HCT116 (cell line): ENCODE measurements around the gene METTL15. TPM values are rescaled to one million over a fixed set of nuclear protein-coding genes. Genes with fewer than 3 reads are reported as not detected.

Experiments used
- ATAC-seq: fragments of 200-7000 bp; cut with Tn5 transposase; 2 replicates; pipeline ENCODE4 v1.9.1; 2020; ENCODE audit warnings: mild to moderate bottlenecking, moderate library complexity
- BruUV-seq: library from RNA; stranded (reverse); fragments of 400-500 nt; replicated peaks from 2 replicates; lab custom pipeline; 2021; lab: Mats Ljungman, UMichigan
- CTCF ChIA-PET: fragments of 300-600 bp; sonication (Branson Sonifier 250); formaldehyde crosslinking; loops from one replicate; lab custom pipeline; 2021; ENCODE audit warnings: antibody characterized with exemption; lab: Charles Lee
- POLR2A ChIA-PET: fragments of 300-600, 350-600 bp; sonication (Branson Sonifier 250); formaldehyde crosslinking; loops from one replicate; lab custom pipeline; 2021; ENCODE audit warnings: antibody characterized with exemption; lab: Charles Lee
- RAD21 ChIA-PET, 2 experiments: fragments of 300-600 bp; sonication (Branson Sonifier 250); formaldehyde crosslinking; loops; one replicate each; lab custom pipeline; 2023; ENCODE audit warnings: low total read pairs in 2 of 2; ENCODE audit not compliant: uncharacterized antibody in 2 of 2, unreplicated experiment in 2 of 2, low non-redundant PET in 1 of 2; lab: Charles Lee
- DNase-seq: peaks from one replicate; pipeline ENCODE4 v3.0.0-alpha.2; 2010; ENCODE audit warnings: low read depth, low spot score
- H2AFZ ChIP-seq: fragments of 200-600 bp; shearing (Covaris generic), sonication (generic); 2 replicates; pipeline ENCODE4 v1.6.1; 2017; ENCODE audit warnings: low read depth, mixed run types, mixed read lengths, antibody characterized with exemption, low read length; ENCODE audit not compliant: poor library complexity, severe bottlenecking
- H3K27ac ChIP-seq: 2 replicates; pipeline ENCODE4 v1.5.1; 2012; ENCODE audit warnings: low read depth, low read length
- H3K27me3 ChIP-seq: fragments of 200-600 bp; sonication (generic); 2 replicates; pipeline ENCODE4 v1.6.1; 2016; ENCODE audit warnings: mixed run types, low read length, mixed read lengths; ENCODE audit not compliant: insufficient read depth
- H3K36me3 ChIP-seq, 2 experiments: fragments of 200-500 bp in 1 of 2; fragments of 200-600 bp in 1 of 2; sonication (Bioruptor generic) in 1 of 2; sonication (generic) in 1 of 2; 2 replicates each; pipeline versions ENCODE4 v1.5.1 to v1.6.1; 2014 to 2016; ENCODE audit warnings: low read length in 2 of 2, inconsistent platforms in 1 of 2, mixed read lengths in 1 of 2, mixed run types in 1 of 2; ENCODE audit not compliant: insufficient read depth in 2 of 2, control insufficient read depth in 1 of 2
- H3K4me1 ChIP-seq, 2 experiments: fragments of 200-600 bp in 1 of 2; sonication (generic) in 1 of 2; 2 replicates each; pipeline versions ENCODE4 v1.5.1 to v1.6.1; 2012 to 2017; ENCODE audit warnings: low read length in 2 of 2, inconsistent platforms in 1 of 2, mild to moderate bottlenecking in 1 of 2, mixed read lengths in 1 of 2, mixed run types in 1 of 2, moderate library complexity in 1 of 2; ENCODE audit not compliant: insufficient read depth in 2 of 2, control insufficient read depth in 1 of 2
- H3K4me2 ChIP-seq: fragments of 200-600 bp; sonication (generic); 2 replicates; pipeline ENCODE4 v1.6.1; 2017; ENCODE audit warnings: mixed run types, low read length, mixed read lengths
- H3K4me3 ChIP-seq, 2 experiments: fragments of 200-600 bp in 1 of 2; sonication (generic) in 1 of 2; replicated peaks in 1 of 2; 2 replicates each; pipeline ENCODE4 v1.5.1; 2011 to 2016; ENCODE audit warnings: low read length in 2 of 2, control low read depth in 1 of 2, low read depth in 1 of 2, mild to moderate bottlenecking in 1 of 2, mixed read lengths in 1 of 2, mixed run types in 1 of 2
- H3K79me2 ChIP-seq: fragments of 200-600 bp; sonication (generic); 2 replicates; pipeline ENCODE4 v1.6.1; 2017; ENCODE audit warnings: mild to moderate bottlenecking, mixed run types, low read length, moderate library complexity, mixed read lengths; ENCODE audit not compliant: insufficient read depth
- H3K9ac ChIP-seq: fragments of 200-600 bp; sonication (generic); 2 replicates; pipeline ENCODE4 v1.6.1; 2016; ENCODE audit warnings: low read length, mixed read lengths
- H3K9me2 ChIP-seq: fragments of 200-600 bp; sonication (generic), shearing (Covaris generic); 2 replicates; pipeline ENCODE4 v1.6.1; 2017; ENCODE audit warnings: mixed run types, mild to moderate bottlenecking, moderate library complexity; ENCODE audit not compliant: insufficient read depth
- H3K9me3 ChIP-seq, 2 experiments: fragments of 200-500 bp in 1 of 2; fragments of 200-600 bp in 1 of 2; sonication (Bioruptor generic) in 1 of 2; sonication (generic) in 1 of 2; 2 replicates each; pipeline ENCODE4 v1.6.1; 2014 to 2017; ENCODE audit warnings: low read length in 2 of 2, mixed read lengths in 2 of 2, inconsistent platforms in 1 of 2, low read depth in 1 of 2, mild to moderate bottlenecking in 1 of 2, mixed run types in 1 of 2, moderate library complexity in 1 of 2; ENCODE audit not compliant: control insufficient read depth in 1 of 2, insufficient read depth in 1 of 2
- H4K20me1 ChIP-seq: fragments of 200-600 bp; sonication (generic), shearing (Covaris generic); 2 replicates; pipeline ENCODE4 v1.6.1; 2017; ENCODE audit warnings: mixed run types, mild to moderate bottlenecking, moderate library complexity; ENCODE audit not compliant: insufficient read depth
- CEBPB ChIP-seq: IDR thresholded peaks from 2 replicates; pipeline ENCODE4 v1.6.1; 2012; ENCODE audit warnings: low read depth
- ELF1 ChIP-seq: IDR thresholded peaks from 2 replicates; pipeline ENCODE4 v1.6.1; 2012; ENCODE audit warnings: low read depth, borderline replicate concordance
- EZH2 ChIP-seq: fragments of 200-600 bp; sonication (generic); IDR thresholded peaks from 2 replicates; pipeline ENCODE4 v1.6.1; 2017; ENCODE audit warnings: antibody characterized with exemption, mixed run types
- EZH2phosphoT487 ChIP-seq: fragments of 200-600 bp; IDR thresholded peaks from 2 replicates; pipeline ENCODE4 v1.6.1; 2018; ENCODE audit warnings: antibody characterized with exemption, borderline replicate concordance
- FOSL1 ChIP-seq: IDR thresholded peaks from 2 replicates; pipeline ENCODE4 v1.6.1; 2012; ENCODE audit warnings: low read depth
- POLR2A ChIP-seq: IDR thresholded peaks from 2 replicates; pipeline ENCODE4 v1.7.0; 2011; ENCODE audit warnings: borderline replicate concordance; ENCODE audit not compliant: insufficient read depth, insufficient read length; ENCODE audit errors: extremely low read depth
- RAD21 ChIP-seq: IDR thresholded peaks from 2 replicates; pipeline ENCODE4 v1.6.1; 2012; ENCODE audit warnings: low read depth, mild to moderate bottlenecking
- SP1 ChIP-seq: IDR thresholded peaks from 2 replicates; pipeline ENCODE4 v1.6.1; 2012; ENCODE audit warnings: low read depth
- YY1 ChIP-seq: IDR thresholded peaks from 2 replicates; pipeline ENCODE4 v1.6.1; 2011; ENCODE audit warnings: low read length, low read depth, moderate library complexity, mild to moderate bottlenecking; ENCODE audit not compliant: insufficient replicate concordance; ENCODE audit errors: extremely low read depth
- ZFX ChIP-seq: fragments of 450-650 bp; IDR thresholded peaks from 2 replicates; pipeline ENCODE4 v1.6.1; 2017
- ZNF274 ChIP-seq: fragments of 200-500 bp; sonication (Bioruptor generic); IDR thresholded peaks from 2 replicates; pipeline ENCODE4 v1.6.1; 2014; ENCODE audit warnings: mild to moderate bottlenecking, low read depth, low read length, inconsistent platforms
- intact Hi-C: fragments of 100-400 bp; cut with micrococcal nuclease; formaldehyde crosslinking; loops from 2 replicates; pipeline ENCODE4 v1.10.0; 2022
- total RNA-seq: library from RNA; stranded (reverse); gene quantifications from one replicate; pipeline ENCODE4 v1.2.1, GENCODE V29; 2021; ENCODE audit not compliant: unreplicated experiment
- TF ChIP-seq, protein P1 (sequence below): IDR thresholded peaks from 2 replicates; pipeline ENCODE4 v1.6.1; 2011; ENCODE audit warnings: mild to moderate bottlenecking, low read length, moderate library complexity; ENCODE audit not compliant: insufficient replicate concordance; ENCODE audit errors: extremely low read depth
- TF ChIP-seq, protein P2 (sequence below), 3 experiments: fragments of 200-600 bp in 1 of 3; sonication (generic) in 1 of 3; IDR thresholded peaks in 2 of 3; conservative IDR thresholded peaks in 1 of 3; 2 replicates each; pipeline ENCODE4 v1.5.1; 2012 to 2017; ENCODE audit warnings: low read depth in 2 of 3, low read length in 2 of 3, antibody characterized with exemption in 1 of 3, borderline replicate concordance in 1 of 3, control low read depth in 1 of 3, mild to moderate bottlenecking in 1 of 3, mixed read lengths in 1 of 3, mixed run types in 1 of 3, moderate library complexity in 1 of 3; ENCODE audit not compliant: insufficient read depth in 1 of 3
- TF ChIP-seq, protein P3 (sequence below): IDR thresholded peaks from 2 replicates; pipeline ENCODE4 v1.6.1; 2012

METTL15 gene
- total RNA-seq, 1 experiment from 2014 or later: 25.3 TPM

DNA sequence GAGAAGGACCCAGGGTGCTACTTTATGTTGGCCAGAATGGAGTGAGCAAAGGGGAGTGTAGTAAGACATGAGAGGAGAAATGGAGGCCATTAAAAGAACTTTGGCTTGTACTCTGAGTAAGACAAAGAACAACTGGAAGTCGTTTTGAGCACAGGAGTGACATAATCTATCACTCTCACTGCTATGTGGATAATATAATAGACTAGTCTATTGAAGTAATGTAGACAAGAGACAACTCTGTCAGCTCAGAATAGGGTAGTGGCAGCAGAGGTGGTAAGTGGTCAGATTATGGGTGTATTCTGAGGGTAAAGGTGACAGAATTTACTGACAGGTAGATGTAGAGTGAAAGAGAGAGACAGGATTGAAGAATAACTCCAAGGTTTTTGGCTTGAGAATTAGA is 8.5 kb upstream of the METTL15 start (continued):
- TF ChIP-seq, protein P1, sequence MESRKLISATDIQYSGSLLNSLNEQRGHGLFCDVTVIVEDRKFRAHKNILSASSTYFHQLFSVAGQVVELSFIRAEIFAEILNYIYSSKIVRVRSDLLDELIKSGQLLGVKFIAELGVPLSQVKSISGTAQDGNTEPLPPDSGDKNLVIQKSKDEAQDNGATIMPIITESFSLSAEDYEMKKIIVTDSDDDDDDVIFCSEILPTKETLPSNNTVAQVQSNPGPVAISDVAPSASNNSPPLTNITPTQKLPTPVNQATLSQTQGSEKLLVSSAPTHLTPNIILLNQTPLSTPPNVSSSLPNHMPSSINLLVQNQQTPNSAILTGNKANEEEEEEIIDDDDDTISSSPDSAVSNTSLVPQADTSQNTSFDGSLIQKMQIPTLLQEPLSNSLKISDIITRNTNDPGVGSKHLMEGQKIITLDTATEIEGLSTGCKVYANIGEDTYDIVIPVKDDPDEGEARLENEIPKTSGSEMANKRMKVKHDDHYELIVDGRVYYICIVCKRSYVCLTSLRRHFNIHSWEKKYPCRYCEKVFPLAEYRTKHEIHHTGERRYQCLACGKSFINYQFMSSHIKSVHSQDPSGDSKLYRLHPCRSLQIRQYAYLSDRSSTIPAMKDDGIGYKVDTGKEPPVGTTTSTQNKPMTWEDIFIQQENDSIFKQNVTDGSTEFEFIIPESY: no peak
- TF ChIP-seq, all 23 proteins: peak for 0

DNA sequence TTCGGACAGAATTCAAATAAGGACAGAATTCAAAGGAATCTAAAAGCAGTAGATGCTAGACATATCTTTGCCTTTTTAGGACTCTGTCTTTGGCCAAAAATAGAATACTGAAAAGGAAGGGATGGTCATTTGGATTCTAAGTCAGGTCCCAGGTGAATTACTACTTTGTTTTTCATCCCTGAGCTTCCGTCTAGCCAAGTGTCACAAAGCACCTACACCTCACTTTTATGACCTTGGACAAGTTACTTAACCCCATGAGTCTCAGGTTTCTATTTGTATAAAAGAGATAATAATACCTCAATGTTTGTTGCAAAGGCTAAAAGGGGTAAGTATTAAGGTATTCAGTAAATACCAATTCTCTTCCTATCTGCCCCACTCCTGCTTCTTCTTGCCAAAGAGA is 7.5 kb upstream of the METTL15 start:
- intact Hi-C loops: loop anchor here (10.0 kb wide), 1 partner anchor 166 kb away; no protein-coding TSS in a partner anchor
- no TSS peak for BruUV-seq
- Histone ChIP-seq H3K4me3 (no peak overlapping the region), H3K36me3 (peaks cover 12 to 18% of the 10 kb centered on the region in 2 experiments), H2AFZ (no peak overlapping the region), H3K9ac (no peak overlapping the region), H3K9me3 (no peaks in the 10 kb centered on the region), H3K9me2 (no peaks in the 10 kb centered on the region), H4K20me1 (peaks cover 4% of the 10 kb centered on the region; the same call in 1 of the 2 replicates), H3K4me2 (no peak overlapping the region), H3K27ac (no peak overlapping the region), H3K27me3 (no peaks in the 10 kb centered on the region), H3K4me1 (peaks cover 12 to 18% of the 10 kb centered on the region in 2 experiments), H3K79me2 (peaks cover 100% of the 10 kb centered on the region)
- POLR2A ChIA-PET: interaction anchor here (1.2 kb wide), 1 partner anchor 11 kb away, joined by 3 read pairs; no protein-coding TSS in a partner anchor
- DNase-seq: no peak
- ATAC-seq: no peak
- CTCF ChIA-PET: no interaction called here
- RAD21 ChIA-PET: no interaction called here
- TF ChIP-seq EZH2phosphoT487 (no peak), FOSL1 (no peak), RAD21 (no peak), ZNF274 (no peak), YY1 (no peak), CEBPB (no peak), POLR2A (no peak), ELF1 (no peak), SP1 (no peak), EZH2 (no peak), ZFX (no peak)
- TF ChIP-seq, protein P2, sequence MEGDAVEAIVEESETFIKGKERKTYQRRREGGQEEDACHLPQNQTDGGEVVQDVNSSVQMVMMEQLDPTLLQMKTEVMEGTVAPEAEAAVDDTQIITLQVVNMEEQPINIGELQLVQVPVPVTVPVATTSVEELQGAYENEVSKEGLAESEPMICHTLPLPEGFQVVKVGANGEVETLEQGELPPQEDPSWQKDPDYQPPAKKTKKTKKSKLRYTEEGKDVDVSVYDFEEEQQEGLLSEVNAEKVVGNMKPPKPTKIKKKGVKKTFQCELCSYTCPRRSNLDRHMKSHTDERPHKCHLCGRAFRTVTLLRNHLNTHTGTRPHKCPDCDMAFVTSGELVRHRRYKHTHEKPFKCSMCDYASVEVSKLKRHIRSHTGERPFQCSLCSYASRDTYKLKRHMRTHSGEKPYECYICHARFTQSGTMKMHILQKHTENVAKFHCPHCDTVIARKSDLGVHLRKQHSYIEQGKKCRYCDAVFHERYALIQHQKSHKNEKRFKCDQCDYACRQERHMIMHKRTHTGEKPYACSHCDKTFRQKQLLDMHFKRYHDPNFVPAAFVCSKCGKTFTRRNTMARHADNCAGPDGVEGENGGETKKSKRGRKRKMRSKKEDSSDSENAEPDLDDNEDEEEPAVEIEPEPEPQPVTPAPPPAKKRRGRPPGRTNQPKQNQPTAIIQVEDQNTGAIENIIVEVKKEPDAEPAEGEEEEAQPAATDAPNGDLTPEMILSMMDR (IDR thresholded peaks at IDR 0.05 in 2 of 3, conservative IDR thresholded peaks at IDR 0.05 in 1 of 3; ENCODE audit: borderline replicate concordance in 1 of 3, insufficient read depth in 1 of 3, low read depth in 2 of 3, low read length in 2 of 3): no peak
- TF ChIP-seq, protein P3, sequence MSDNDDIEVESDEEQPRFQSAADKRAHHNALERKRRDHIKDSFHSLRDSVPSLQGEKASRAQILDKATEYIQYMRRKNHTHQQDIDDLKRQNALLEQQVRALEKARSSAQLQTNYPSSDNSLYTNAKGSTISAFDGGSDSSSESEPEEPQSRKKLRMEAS: no peak
- TF ChIP-seq, protein P1: no peak
